ENCODE data around the gene ZBP1.

The ZBP1 gene

DNA sequence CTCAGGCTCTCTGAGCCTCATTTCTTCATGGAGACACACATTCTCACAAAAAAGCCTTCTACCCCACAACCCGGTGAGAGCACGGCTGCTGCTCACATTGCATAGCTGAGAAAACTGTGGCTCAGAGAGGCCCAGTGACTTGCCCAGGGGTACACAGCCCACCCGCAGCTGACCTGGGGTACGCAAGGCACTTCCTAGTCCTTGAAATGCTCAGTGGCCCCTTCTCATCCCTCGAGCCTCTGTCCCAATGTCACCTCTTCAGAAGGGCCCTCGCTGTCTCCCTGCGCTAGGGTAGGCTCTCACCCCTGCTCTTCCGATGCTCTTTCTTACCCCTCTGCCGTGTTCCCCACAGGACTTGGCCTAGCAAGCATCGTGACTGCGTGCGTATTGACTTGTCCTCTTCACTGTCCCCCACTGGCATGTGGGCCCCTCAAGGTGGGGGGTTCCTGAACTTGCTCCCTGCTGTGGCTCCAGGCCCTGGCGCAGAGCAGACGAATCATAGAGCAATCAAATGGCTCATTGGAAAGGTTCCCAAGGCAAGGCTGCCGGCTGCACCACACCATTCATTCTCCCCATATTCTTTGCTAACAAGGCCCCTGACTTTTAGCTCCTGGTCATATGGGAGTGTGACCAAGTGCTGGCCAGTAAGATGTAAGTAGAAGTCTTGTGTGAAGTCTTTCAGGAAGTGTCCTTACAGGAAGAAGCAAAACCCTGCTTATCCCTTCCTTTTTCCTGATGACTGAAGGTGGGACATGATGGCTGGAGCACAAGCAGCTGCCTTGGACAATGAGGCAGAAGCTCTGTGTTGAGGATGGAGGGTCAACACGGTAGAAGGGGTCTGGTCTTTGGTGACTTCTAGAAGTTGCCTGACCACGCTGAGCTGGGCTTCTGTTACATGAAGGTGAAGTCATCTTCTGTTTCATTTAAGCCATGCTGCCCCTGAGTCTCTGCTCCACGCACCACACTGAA lies 36.7 kb downstream of the ZBP1 start:
- no peak for DNase-seq

DNA sequence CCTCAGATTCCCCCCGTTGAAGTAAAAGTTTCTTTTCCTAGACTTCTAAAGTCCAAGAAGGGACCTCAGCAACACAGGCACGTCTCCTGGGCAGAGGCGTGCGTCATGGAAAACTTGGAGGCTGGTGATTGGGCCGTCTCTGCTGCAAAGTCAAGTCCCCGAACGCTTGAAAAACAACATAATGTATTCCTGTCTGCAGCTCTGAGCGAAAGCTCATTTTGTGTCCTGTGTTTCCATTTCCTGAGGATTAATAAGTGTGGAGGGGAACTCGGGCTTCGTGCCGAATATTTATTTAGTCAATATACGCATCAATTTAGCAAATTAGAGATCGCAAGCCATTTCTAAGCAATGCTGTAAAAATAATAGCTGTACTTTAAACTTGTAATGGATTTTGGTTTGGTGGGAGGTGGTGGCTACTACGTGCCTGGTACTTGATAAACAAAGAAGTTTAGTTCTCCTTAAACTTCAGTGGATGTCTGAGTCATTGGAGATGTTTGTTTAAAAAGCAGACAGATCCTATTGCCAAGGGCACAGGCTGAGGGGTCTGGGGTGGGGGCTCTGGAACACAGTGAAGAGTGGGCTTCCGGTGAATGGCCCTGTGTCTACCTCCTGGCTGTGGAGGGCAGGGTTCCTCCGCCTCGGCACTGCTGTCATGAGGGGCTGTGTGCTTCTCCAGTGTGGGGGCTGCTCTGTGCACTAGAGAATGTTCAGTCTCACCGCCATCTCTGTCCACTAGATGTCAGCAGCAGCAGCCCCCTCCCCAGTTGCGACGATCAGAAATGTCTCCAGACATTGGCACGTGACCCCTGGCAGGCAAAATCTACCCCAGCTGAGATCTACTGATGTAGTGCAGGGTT lies 37.6 kb downstream of the ZBP1 start:
- DNase-seq, result no peak

DNA sequence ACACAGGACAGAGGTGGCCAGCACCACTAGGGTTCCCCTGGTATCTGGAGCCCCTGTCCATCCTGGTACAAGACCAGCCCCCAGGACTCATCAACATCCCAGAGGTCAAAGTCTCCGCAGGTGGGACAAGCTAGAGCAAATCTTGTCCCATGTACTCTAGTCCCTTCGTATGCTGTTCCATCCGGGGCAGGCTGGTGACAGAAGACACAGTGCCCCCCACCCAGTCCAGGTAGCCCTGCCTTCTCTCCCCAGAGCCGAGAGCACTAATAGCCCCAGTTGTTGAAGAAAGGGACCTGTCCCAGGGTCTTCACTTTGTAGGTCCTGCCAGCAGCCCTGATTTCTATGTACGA lies 38.2 kb downstream of the ZBP1 start:
- no peak for DNase-seq

DNA sequence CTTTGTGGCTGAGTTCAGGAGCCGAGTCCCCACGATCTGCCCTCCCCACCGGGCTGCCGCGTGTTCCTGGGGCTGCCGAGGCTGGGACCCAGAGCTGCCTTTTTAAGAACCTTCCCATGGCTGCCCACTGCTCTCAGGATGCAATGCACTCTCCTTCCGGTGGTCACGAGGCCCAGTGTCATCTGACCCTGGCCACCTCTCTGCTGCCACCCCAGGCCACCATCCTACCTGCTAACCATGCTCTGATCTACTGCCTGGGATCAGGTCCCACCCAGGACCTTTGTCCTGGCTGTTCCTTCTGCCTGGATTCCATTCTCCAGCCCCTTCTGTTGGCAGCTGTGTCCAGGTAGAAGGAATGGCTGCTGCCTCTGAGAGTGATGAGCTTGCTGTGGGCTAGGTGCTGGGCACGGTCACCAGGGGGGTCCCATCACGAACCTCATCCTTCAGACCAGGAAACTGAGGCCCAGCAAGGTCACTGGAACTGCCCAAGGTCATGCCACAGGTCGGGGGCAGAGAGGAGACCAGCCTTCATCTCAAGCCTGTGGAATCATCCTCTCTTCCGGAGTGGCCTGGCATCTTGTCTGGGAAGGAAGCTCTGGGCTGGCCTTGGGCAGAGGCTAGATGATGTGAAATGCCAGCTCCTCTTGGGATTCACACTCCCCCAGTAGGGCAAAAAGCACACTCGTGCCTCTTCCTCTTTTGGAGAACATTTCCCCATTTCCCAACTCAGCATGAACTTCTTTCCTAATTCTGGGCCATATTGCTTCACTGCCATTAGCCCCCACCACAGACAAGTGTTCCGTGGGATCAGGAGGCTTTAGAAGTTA lies 38.8 kb downstream of the ZBP1 start:
- no peak for DNase-seq

DNA sequence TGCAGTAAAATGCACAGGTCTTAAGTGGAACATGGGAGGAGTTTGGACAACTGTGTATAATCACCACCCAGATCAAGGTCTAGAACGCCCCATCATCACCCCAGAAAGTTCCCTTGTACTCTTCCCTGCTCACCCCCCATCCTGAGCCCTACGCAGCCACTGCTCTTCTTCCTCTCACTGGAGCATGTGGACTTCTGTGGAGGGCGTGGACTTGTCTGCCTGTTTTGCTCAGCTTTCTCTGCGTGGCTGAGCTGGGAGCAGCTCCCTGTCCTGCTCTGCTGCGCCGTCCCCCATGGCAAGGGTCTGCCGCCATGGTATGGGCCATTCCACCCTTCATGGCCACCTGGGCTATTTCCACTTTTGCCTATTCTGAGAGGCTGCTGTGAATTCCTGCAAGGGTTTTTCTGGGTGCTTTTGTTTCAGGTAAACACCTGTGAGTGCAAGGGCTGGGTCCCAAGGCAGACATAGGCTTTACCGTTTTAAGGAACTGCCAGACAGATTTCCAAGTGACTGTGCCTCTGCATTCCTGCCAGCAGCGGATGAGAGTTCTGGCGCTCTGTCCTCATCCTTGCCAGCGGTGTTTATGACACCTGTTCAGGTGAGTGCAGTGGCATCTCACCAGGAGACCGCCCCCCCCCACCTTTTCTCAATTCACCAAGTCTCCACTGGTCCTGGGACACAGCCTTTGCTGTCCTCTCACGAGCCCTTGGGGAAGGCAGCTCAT lies 39.6 kb downstream of the ZBP1 start:
- DNase-seq, result no peak

DNA sequence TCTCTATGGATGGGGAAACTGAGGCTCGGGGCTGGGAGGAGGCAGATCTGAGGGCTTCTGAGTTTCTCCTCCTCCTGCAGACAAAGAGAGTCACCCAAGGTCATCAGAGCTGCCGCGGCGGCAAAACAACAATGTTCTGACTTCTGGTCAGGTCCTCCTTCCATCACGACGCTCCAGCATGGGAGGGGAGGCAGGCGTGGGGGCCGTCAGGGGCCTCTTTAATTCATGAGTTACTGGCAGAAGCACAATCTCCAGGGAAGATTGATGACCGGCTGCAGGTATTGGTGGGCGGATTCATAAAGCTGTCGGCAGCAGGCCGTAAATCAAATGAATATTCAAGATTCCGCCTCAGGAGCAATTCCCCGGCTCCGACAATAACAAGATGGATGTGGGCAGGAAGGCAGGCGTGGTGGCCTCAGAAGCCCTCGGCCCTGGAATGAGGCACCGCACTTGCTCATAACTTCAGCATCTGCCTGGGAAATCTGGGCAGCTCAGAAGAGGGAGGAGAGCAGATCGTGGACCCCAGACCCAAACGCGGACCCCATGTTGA lies 40.3 kb downstream of the ZBP1 start:
- no peak for DNase-seq

DNA sequence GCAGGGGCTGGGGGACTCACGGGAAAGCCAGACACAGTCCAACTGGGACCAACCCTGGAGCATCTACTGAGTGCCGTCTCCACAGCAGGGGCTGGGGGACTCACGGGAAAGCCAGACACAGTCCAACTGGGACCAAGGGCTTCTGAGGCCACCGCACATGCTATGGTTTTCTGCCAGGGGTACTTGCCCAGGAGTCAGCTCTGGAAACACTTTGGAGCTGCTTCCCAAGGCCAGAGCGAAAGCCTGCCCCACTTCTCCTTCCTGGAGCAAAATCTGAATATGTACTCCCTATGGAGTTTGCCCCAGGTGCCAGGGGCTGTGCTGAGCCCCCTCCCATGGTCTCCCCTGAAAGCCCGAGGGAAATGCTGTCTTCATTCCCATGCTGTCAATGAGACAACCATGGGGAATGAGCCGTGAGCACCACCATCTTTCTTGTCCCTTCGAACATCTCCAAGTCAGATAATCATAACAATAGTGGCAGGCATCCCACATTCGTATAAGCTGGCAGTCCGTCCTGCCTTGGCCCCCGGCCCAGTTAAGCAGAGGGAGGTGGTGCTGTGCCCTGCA lies 40.8 kb downstream of the ZBP1 start:
- no peak for DNase-seq

DNA sequence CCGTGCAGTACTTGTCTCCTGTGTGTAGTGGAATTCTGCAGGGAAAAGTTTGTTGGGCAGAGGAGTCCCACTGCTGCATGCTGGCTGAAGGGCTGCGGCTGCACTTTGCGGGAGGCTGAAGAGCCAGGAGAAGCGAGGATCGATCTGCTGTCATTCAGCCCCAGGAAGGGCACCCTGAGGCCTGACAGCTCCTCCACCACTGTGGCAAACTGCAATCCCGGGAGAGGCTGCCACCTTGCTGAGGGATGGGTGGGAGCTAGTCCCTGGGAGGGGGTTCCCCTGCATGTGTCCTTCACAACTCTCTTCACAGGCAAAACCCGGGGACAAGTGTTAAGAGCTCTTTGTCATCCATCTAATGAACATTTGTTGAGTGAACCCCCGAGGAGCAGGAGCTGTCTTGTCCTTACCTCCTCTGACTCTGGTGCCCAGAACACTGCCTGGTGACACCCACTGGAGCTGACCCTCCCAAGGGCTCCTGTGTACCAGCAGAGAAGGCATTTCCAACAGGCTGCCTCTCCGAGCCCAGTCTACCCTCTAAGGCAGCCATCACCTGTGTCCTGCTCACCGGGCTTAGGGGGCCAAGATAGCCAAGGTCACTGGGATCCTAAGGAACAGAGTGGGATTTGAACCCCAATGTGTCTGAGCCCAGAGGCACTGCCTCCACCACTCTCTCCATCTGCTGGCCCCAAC lies 41.6 kb downstream of the ZBP1 start:
- no peak for DNase-seq

DNA sequence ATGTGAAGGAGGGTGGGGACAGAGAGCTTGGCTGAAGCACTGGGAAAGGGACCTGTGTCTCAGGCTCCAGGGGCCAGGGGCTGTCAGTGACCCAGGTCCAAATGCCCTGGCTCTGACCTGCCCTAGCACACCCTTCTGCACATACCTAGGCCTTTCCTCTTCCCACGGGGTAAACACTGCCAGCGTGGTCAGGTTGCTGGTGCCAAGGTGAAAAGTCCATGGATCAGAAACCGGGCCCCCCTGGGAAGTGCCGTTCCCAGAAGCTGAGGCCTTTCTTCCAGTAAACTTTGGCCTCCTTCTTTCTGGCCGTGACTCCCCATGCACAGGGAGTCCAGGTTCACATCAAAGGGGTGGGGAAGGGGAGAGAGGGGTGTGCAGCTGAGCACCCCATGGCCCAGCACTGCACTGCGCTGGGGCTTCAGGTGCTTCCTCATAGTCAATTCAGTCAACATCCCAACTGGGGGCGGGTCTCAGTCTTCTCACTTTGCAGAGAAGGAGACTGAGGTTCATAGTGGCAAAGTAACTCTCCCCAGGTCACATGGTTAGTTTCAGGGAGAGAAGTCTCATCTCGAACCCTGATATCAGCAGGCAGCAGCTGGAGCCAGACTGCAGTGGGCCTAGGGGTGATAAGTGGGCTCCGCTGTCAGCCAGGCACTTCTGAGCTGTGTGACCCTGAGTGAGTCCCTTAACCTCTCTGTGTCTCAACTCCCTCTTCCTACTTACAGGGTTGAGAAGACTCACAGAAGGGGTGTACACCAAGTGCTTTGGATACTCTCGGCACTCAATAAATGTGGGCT lies 42.3 kb downstream of the ZBP1 start:
- DNase-seq, result no peak

DNA sequence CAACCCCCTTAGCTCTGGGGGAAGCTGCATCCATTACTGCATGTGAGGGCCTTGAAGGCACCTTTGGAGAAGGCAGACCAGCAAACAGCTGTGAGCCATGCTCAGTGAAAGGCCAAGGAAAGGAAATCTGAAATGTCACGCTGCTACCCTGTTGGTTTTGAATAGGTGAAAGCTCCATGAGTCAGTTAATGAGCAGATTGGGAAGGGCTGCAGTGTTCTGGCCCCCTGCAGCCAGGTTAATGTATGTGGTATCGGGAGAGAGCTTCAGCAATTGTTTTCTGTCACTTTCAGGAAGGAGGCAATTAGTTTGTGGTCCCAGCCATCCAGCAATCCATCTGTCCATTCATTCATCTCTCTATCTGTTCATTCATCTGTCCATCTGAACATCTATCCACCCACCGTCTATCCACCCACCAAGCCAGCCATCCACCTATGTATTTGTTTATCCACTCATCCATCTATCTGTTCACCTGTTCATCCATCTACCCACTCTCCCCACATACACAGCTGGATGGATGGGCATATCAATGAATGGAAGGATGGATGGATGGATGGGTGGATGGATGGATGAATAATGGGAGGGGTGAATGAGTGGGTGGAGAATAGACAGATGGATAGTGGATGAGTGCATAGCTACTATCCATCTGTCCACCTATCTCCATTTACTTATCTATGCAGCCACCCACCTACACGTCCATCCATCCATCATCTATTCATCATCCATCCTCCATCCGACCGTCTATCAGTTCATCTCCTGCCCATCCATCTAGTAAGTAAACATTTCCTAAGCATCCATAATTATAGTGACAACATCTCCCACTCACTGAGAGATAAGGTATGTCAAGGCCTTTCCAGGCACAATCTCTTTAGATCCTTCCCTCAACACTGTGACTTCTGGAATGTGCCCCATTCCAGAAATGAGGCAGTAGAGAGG lies 43.3 kb downstream of the ZBP1 start:
- no peak for DNase-seq

DNA sequence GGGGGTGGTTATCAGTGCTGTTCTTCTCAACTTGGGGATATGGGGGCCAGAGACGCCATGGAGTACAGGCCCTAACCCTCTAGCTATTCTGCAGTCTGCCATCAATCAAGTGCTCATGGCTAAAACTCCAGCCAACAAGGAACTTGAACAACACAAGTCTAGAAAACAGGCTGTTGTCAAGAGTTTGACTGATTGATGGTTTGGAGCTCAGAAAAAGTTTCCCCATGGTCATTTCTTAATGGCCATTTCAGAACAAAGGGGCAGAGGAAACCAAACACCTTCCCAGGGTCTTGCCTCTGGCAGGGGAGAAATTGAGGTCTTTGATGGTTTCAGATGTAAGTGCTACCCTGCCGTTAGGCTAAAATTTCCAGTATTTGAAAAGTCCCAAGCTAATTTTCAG lies 44.2 kb downstream of the ZBP1 start:
- no peak for DNase-seq

DNA sequence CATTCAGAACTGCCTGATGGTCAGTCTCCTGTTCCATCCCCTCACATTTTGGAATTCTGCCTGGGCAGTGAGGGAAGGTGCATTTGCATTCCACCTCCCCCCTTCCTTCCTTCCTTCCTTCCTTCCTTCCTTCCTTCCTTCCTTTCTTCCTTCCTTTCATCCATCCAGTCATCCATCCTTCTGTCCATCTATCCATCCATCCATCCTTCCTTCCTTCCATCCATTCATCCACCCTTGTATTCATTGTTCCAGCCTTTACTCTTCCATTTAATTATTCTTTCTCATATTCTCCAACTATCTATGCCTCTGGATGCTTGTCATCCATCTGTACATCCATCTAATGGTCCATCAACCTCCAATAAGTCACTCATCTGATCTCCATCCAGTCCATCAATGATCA lies 45.3 kb downstream of the ZBP1 start:
- DNase-seq, result no peak

DNA sequence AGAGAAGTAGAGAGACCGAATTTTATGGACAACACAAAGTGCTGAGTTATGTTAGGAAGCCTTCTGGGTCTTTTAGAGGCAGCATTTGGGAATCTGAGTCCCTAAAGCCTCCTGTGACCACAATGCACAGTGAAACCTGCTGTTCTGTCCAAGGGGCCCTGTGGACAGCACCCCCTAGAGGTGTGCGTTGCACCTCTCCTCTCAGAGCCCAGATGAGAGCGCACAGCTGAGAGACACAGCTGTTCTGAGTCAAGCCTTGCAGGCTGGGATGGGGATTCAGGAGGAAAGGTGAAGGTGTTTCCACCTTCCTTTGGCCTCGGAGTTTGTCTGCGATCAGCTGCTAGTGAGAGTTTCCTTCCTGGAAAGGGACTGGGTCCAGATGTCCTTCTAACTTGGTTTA lies 46.3 kb downstream of the ZBP1 start:
- no peak for DNase-seq

DNA sequence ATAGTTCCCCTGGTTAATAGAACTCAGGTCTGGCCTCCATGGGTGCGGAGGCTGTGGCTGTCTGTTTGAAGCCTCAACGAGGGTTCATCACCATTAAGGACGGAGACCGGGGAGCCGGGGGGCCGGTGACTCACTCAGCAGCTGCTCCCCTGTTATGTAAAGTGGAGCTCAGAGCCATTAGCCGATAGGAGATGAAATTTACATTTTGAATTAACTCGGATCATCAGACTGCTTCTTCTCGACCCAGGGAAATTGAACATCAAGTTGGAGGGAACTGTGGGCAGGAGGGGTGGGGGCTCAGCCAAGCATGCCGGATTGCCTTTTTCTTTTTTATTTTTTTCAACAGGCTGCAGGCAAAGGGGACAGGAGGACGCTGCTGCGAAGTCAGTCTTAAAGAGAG lies 47.0 kb downstream of the ZBP1 start:
- no peak for DNase-seq

DNA sequence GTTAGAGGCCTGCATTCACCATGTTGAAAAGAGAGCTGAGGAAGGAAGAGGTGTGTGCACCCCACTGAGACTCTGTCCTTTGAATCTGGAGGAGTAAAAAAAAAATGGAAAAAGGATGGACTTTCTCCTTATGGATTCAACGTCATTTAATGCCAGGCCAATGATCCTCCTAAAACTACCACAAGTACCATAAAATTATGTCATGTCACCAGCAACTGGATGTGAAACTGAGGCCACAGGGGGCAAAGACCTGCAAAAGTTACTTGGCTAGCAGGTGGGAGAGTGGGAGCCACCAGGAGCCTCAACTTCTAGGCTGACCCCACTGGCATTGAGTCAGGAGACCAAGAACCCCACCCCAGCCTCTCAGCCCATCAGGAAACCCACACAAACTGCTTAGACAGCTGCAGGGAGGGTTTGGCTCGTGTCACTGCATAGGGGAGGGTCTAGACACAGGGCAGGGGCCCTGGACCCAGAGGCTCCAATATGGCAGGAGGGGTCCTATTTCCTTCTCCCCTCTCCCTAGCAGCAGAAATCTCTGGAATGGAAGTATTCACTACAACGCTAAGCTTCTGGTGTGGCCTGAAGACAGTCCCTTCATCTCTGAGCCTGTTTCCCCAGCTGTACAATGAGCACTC lies 48.3 kb downstream of the ZBP1 start:
- no peak for DNase-seq

DNA sequence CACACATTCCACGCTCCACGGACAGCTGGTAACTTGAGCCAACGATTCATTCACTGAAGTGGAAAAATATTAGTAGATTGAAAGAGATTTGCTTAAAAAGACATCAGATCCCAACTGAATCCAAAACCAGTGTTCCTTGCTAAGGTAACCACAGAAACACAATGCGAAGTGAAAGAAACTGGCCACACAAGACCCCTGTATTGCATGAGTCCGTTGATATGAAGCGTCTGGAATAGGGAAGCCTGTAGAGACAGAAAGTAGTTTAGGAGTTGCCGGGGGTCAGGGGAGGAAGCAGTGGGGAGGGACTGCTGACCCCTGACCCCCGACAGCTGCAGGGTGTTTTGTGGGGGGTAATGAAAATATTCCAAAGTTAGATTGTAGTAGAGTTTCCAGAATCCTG lies 49.3 kb downstream of the ZBP1 start:
- DNase-seq, result no peak

DNA sequence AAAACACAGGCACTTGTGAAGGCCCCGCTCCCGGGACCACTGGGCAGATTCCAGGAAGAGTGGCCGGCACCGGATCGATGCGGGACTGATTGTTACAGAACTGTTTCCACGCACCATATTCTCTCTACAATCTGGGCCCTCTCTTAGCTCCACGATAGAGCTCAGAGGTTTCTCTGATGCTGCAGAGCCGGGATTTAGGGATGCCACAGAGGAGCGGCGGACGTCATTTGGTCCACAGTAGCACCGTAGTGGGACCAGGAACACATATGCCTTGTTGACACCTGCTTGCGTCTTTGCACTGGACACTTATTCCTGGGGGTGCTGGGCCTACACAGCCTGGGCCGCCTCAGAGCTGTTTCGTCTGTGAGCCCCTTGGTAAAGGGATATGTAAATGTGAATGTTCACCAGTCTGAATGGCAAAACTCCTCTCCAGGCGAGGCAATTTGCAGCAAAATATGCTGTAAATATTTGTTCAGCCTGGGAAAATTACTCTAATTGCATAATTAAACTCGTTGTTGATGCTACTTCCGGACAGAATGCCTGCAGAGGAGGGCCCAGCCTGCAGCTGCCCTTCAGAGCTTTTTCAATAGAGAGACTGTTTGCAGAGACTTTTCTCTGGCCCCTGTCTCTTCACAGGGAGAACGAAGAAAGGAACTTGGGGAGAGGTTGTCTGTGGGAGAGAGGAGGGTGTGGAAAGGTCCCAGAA lies 49.9 kb downstream of the ZBP1 start:
- no peak for DNase-seq

DNA sequence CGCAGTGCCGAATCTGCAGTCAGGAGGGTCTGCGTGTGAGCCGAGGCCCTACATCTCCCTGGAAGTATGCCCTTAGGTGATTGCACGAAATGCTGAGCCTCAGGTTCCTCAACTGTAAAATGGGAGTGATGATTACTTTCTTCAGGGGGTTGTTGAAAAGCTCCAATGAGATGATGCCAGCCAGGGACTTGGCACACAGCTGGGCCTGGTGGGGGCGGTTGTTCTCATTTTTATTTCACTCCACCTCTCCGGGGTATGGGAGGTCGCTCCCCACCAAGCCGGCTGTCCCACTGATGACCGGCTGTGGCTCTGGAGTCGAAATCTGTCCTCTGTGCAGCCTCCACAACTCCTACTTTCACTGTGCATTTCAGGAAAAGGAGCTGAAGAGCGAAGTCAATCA lies 51.3 kb downstream of the ZBP1 start:
- no peak for DNase-seq

Measured in NCI-H187 treated with DMSO at 0.1 percent for 48 hours (cell line).